Karpas-422 (cell line): ENCODE data around the gene FAM110A. TPM values are rescaled to one million over a fixed set of nuclear protein-coding genes. Genes with fewer than 3 reads are reported as not detected.

Experiments used
- DNase-seq: peaks from one replicate; pipeline ENCODE4 v3.0.0-alpha.2; 2015
- H2AFZ ChIP-seq: fragments of 200-600 bp; sonication (generic); 2 replicates; pipeline ENCODE4 v1.6.1; 2014; ENCODE audit warnings: antibody characterized with exemption, low read length, mixed read lengths
- H3K27ac ChIP-seq: fragments of 200-600 bp; sonication (generic); 2 replicates; pipeline ENCODE4 v1.5.1; 2014; ENCODE audit warnings: mild to moderate bottlenecking, low read length, moderate library complexity
- H3K27me3 ChIP-seq: fragments of 200-600 bp; sonication (generic); 2 replicates; pipeline ENCODE4 v1.6.1; 2014; ENCODE audit warnings: low read length, mixed read lengths
- H3K36me3 ChIP-seq: fragments of 200-600 bp; sonication (generic); 2 replicates; pipeline ENCODE4 v1.6.1; 2014; ENCODE audit warnings: low read length, mixed read lengths; ENCODE audit not compliant: insufficient read depth
- H3K4me1 ChIP-seq: fragments of 200-600 bp; sonication (generic); 2 replicates; pipeline ENCODE4 v1.6.1; 2014; ENCODE audit warnings: mild to moderate bottlenecking, low read length, mixed read lengths
- H3K4me2 ChIP-seq: fragments of 200-600 bp; sonication (generic); 2 replicates; pipeline ENCODE4 v1.6.1; 2014; ENCODE audit warnings: low read length, low read depth, mild to moderate bottlenecking; ENCODE audit not compliant: poor library complexity, severe bottlenecking
- H3K4me3 ChIP-seq: fragments of 200-600 bp; sonication (generic); 2 replicates; pipeline ENCODE4 v1.5.1; 2014; ENCODE audit warnings: mild to moderate bottlenecking, antibody characterized with exemption, low read length, mixed read lengths
- H3K79me2 ChIP-seq: fragments of 200-600 bp; sonication (generic); 2 replicates; pipeline ENCODE4 v1.6.1; 2014; ENCODE audit warnings: mild to moderate bottlenecking, low read length, mixed read lengths
- H3K9ac ChIP-seq: fragments of 200-600 bp; sonication (generic); 2 replicates; pipeline ENCODE4 v1.6.0; 2014; ENCODE audit warnings: low read length
- H3K9me2 ChIP-seq: fragments of 200-600 bp; sonication (generic), shearing (Covaris generic); replicated peaks from 2 replicates; pipeline ENCODE4 v1.6.0; 2014; ENCODE audit warnings: mild to moderate bottlenecking, low read length, moderate library complexity; ENCODE audit not compliant: insufficient read depth
- H3K9me3 ChIP-seq: fragments of 300-700, 200-600 bp; sonication (generic); 2 replicates; pipeline ENCODE4 v1.6.1; 2014; ENCODE audit warnings: low read length, mixed read lengths
- H4K20me1 ChIP-seq: fragments of 200-600 bp; sonication (generic); 2 replicates; pipeline ENCODE4 v1.6.1; 2014; ENCODE audit warnings: mild to moderate bottlenecking, antibody characterized with exemption, low read length, low read depth; ENCODE audit not compliant: insufficient read depth
- total RNA-seq: library from RNA; depleted of rRNA; stranded (reverse); fragments of >200 nt; shearing (Covaris generic); gene quantifications from 2 replicates; pipeline ENCODE4 v1.2.3, GENCODE V29; 2014; ENCODE audit warnings: low replicate concordance

Gene FAM110A
- total RNA-seq, 1 experiment from 2014 or later, result 0.89 TPM

GRCh38 chr20:834151-834746 lies 734 bp downstream of the FAM110A start:
- 0 out of 2 replicates have a peak, but pooled peaks cover 2% of the 10 kb centered on the region for H3K27me3 ChIP-seq
- no peaks in the 10 kb centered on the region for H3K36me3 ChIP-seq
- H4K20me1 ChIP-seq, result no peaks in the 10 kb centered on the region
- no peak overlapping the region for H3K27ac ChIP-seq
- H3K4me1 ChIP-seq, result peaks cover 22% of the 10 kb centered on the region
- H3K79me2 ChIP-seq, result no peaks in the 10 kb centered on the region
- H3K4me3 ChIP-seq, result peak overlapping the region; percentile 74
- H3K4me2 ChIP-seq, result peak overlapping the region; percentile 96
- H3K9me2 ChIP-seq, result no peaks in the 10 kb centered on the region
- no peak for DNase-seq
- peak overlapping the region; percentile 87 for H2AFZ ChIP-seq
- no peaks in the 10 kb centered on the region for H3K9me3 ChIP-seq
- peak overlapping the region; percentile 68 for H3K9ac ChIP-seq

GRCh38 chr20:835608-836045 lies 2.1 kb downstream of the FAM110A start:
- no peak for DNase-seq
- no peaks in the 10 kb centered on the region for H4K20me1 ChIP-seq
- peaks cover 22% of the 10 kb centered on the region for H3K4me1 ChIP-seq
- H2AFZ ChIP-seq, result no peak overlapping the region
- no peak overlapping the region for H3K27ac ChIP-seq
- H3K9me3 ChIP-seq, result no peaks in the 10 kb centered on the region
- no peaks in the 10 kb centered on the region for H3K79me2 ChIP-seq
- 0 out of 2 replicates have a peak, but pooled peaks cover 2% of the 10 kb centered on the region for H3K27me3 ChIP-seq
- no peaks in the 10 kb centered on the region for H3K36me3 ChIP-seq
- peak overlapping the region; percentile 13; the same call in 1 of the 2 replicates for H3K9ac ChIP-seq
- H3K4me2 ChIP-seq, result no peak overlapping the region
- no peaks in the 10 kb centered on the region for H3K9me2 ChIP-seq
- H3K4me3 ChIP-seq, result no peak overlapping the region

- H3K36me3 ChIP-seq, result no peaks in the 10 kb centered on the region
- H3K9ac ChIP-seq, result no peak overlapping the region
- H3K9me2 ChIP-seq, result no peaks in the 10 kb centered on the region
- H3K4me1 ChIP-seq, result peaks cover 22% of the 10 kb centered on the region
- DNase-seq, result no peak
- no peaks in the 10 kb centered on the region for H4K20me1 ChIP-seq
- H2AFZ ChIP-seq, result no peak overlapping the region
- H3K79me2 ChIP-seq, result no peaks in the 10 kb centered on the region
- 0 out of 2 replicates have a peak, but pooled peaks cover 2% of the 10 kb centered on the region for H3K27me3 ChIP-seq
- no peak overlapping the region for H3K4me2 ChIP-seq
- H3K9me3 ChIP-seq, result no peaks in the 10 kb centered on the region
- H3K4me3 ChIP-seq, result no peak overlapping the region
- H3K27ac ChIP-seq, result no peak overlapping the region
These were observed 2.7 kb downstream of the FAM110A start for GRCh38 chr20:836190-836589.

- DNase-seq, result no peak
- Histone ChIP-seq H3K9me2 (no peaks in the 10 kb centered on the region), H2AFZ (no peak overlapping the region), H4K20me1 (peaks cover 6% of the 10 kb centered on the region; the same call in 1 of the 2 replicates), H3K9me3 (no peaks in the 10 kb centered on the region), H3K36me3 (no peaks in the 10 kb centered on the region), H3K79me2 (no peaks in the 10 kb centered on the region), H3K4me2 (no peak overlapping the region), H3K4me1 (peaks cover 13% of the 10 kb centered on the region), H3K4me3 (no peak overlapping the region), H3K27me3 (0 out of 2 replicates have a peak, but pooled peaks cover 2% of the 10 kb centered on the region), H3K27ac (no peak overlapping the region), H3K9ac (no peak overlapping the region)
These were observed 5.5 kb downstream of the FAM110A start for GRCh38 chr20:839015-839414.

GRCh38 chr20:839626-840025 lies 6.1 kb downstream of the FAM110A start:
- no peak overlapping the region for H2AFZ ChIP-seq
- H3K9me2 ChIP-seq, result no peaks in the 10 kb centered on the region
- H3K4me1 ChIP-seq, result peaks cover 9% of the 10 kb centered on the region
- no peaks in the 10 kb centered on the region for H3K9me3 ChIP-seq
- H3K79me2 ChIP-seq, result no peaks in the 10 kb centered on the region
- 0 out of 2 replicates have a peak, but pooled peaks cover 2% of the 10 kb centered on the region for H3K27me3 ChIP-seq
- H4K20me1 ChIP-seq, result peaks cover 7% of the 10 kb centered on the region; the same call in 1 of the 2 replicates
- no peak overlapping the region for H3K4me2 ChIP-seq
- no peak overlapping the region for H3K27ac ChIP-seq
- no peak overlapping the region for H3K9ac ChIP-seq
- no peak overlapping the region for H3K4me3 ChIP-seq
- DNase-seq, result no peak
- no peaks in the 10 kb centered on the region for H3K36me3 ChIP-seq

- H3K36me3 ChIP-seq, result no peaks in the 10 kb centered on the region
- H3K9me3 ChIP-seq, result no peaks in the 10 kb centered on the region
- no peaks in the 10 kb centered on the region for H3K9me2 ChIP-seq
- no peak overlapping the region for H3K4me3 ChIP-seq
- peaks cover 9% of the 10 kb centered on the region for H3K4me1 ChIP-seq
- H2AFZ ChIP-seq, result no peak overlapping the region
- DNase-seq, result no peak
- H3K9ac ChIP-seq, result no peak overlapping the region
- H3K79me2 ChIP-seq, result no peaks in the 10 kb centered on the region
- no peak overlapping the region for H3K4me2 ChIP-seq
- H3K27ac ChIP-seq, result no peak overlapping the region
- 0 out of 2 replicates have a peak, but pooled peaks cover 1% of the 10 kb centered on the region for H3K27me3 ChIP-seq
- peaks cover 7% of the 10 kb centered on the region; the same call in 1 of the 2 replicates for H4K20me1 ChIP-seq
These were observed 7.0 kb downstream of the FAM110A start for GRCh38 chr20:840503-840857.

GRCh38 chr20:840858-841567 lies 7.5 kb downstream of the FAM110A start:
- Histone ChIP-seq H3K36me3 (no peaks in the 10 kb centered on the region), H3K4me1 (peaks cover 4% of the 10 kb centered on the region; the same call in 1 of the 2 replicates), H2AFZ (no peak overlapping the region), H3K27ac (no peak overlapping the region), H3K9me2 (no peaks in the 10 kb centered on the region), H3K27me3 (no peaks in the 10 kb centered on the region), H3K9me3 (no peaks in the 10 kb centered on the region), H3K4me2 (no peak overlapping the region), H3K9ac (no peak overlapping the region), H3K4me3 (no peak overlapping the region), H3K79me2 (no peaks in the 10 kb centered on the region), H4K20me1 (peaks cover 7% of the 10 kb centered on the region; the same call in 1 of the 2 replicates)
- no peak for DNase-seq
